Astrocyte of the cerebellum (primary cell): ENCODE data around the gene CDC42SE2.
"Not testable (repeated sequence)": the region's sequence is repeated elsewhere in the genome, so short reads cannot be mapped to it uniquely, and the experiment has no call there.

Source experiments
- DNase-seq: peaks from one replicate; pipeline ENCODE4 v3.0.0-alpha.2; 2011; ENCODE audit warnings: low read depth
- H3K4me3 ChIP-seq: 2 replicates; pipeline ENCODE4 v1.5.1; 2011; ENCODE audit warnings: mild to moderate bottlenecking, low read depth, low read length, moderate library complexity
- CTCF ChIP-seq: IDR thresholded peaks from 2 replicates; pipeline ENCODE4 v1.5.1; 2012; ENCODE audit warnings: low read length, low read depth, moderate library complexity, mild to moderate bottlenecking; ENCODE audit errors: missing control alignments
- in situ Hi-C: cut with HindIII; loops from 2 replicates; pipeline ENCODE4 v1.10.0; 2017; ENCODE audit warnings: low sequenced_read_pairs

CDC42SE2 gene

GRCh38 chr5:131338051-131338453, 74.2 kb downstream of the CDC42SE2 start:
- TF ChIP-seq CTCF, result no peak
- in situ Hi-C loops, result no loop called here
- DNase-seq, result no peak
- no peak overlapping the region for H3K4me3 ChIP-seq

DNA sequence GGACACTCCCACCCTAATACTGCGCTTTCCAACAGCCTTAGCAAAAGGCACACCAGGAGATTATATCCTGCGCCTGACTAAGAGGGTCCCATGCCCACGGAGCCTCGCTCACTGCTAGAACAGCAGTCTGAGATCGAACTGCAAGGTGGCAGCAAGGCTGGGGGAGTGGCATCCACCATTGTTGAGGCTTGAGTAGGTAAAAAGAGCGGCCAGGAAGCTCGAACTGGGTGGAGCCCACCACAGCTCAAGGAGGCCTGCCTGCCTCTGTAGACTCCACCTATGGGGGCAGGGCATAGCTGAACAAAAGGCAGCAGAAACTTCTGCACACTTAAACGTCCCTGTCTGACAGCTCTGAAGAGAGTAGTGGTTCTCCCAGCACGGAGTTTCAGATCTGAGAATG, 80.4 kb downstream of the CDC42SE2 start:
- in situ Hi-C loops, DNase-seq: not testable (repeated sequence)

DNA sequence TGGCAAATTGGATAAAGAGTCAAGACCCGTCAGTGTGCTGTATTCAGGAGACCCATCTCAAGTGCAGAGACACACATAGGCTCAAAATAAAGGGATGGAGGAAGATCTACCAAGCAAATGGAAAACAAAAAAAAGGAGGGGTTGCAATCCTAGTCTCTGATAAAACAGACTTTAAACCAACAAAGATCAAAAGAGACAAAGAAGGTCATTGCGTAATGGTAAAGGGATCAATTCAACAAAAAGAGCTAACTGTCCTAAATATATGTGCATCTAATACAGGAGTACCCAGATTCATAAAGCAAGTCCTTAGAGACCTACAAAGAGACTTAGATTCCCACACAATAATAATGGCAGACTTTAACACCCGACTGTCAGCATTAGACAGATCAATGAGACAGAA, 82.4 kb downstream of the CDC42SE2 start:
- in situ Hi-C loops, H3K4me3 ChIP-seq, DNase-seq: not testable (repeated sequence)

More for the DNA sequence above, 80.4 kb downstream of the CDC42SE2 start:
- H3K4me3 ChIP-seq, result not testable (repeated sequence)

DNA sequence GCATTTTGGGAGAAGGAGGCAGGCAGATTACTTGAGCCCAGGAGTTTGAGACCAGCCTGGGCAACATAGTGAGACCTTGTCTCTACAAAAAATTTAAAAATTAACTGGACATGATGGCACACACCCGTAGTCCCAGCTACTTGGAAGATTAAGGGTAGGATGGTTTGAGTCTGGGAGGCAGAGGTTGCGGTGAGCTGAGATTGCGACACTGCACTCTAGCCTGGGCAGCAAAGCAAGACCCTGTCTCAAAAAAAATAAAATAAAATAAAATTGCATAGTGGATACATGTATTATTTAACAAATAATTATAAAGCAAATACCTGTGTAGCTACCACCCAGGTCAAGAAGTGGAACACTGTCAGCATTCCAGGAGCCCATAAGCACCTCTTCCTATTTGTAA, 90.1 kb downstream of the CDC42SE2 start:
- no peak for TF ChIP-seq CTCF
- in situ Hi-C loops, result no loop called here
- no peak for DNase-seq
- no peak overlapping the region for H3K4me3 ChIP-seq

GRCh38 chr5:131355971-131356528, 92.2 kb downstream of the CDC42SE2 start:
- in situ Hi-C loops, result no loop called here
- H3K4me3 ChIP-seq, result no peak overlapping the region
- TF ChIP-seq CTCF, result no peak
- DNase-seq, result no peak

GRCh38 chr5:131356619-131357018, 92.8 kb downstream of the CDC42SE2 start:
- no peak for DNase-seq
- TF ChIP-seq CTCF, result no peak
- H3K4me3 ChIP-seq, result no peak overlapping the region
- in situ Hi-C loops, result no loop called here

DNA sequence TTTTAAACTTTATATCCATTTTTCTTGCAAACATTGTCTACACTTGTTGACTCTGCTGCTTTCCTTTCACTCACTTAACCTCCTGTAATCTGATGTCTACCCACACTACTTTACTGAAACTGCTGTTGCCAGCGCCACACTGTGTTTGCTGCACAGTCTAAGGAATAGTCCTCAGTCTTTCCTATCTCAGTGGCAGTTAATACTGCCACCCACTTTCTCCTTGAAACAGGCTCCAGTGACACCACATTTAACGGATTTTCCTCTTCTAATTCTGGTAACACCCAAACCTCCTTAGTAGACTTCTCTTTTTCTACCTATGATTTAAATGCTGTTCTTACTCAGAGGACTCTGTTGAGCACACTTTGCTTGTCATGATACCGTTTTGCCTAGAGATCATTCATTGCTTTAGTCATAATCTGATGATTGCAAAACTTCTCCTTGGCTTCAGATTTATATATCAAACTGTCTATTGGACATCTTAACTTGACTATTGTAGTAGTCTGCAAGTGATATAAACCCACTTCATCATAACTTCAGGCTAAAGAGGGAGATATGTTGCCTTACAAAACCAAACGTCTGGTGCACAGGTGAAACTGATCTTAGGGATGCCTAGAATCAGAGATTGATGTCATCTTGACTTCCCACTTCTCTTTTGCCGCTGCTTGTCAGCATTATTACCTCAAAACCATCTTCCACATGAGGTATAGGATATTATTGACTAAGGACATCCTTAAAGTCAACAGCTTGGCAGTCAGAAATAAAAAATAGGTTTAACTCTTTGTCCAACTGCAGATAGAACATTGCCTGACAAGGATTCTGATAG, 94.1 kb downstream of the CDC42SE2 start:
- DNase-seq, result no peak
- no peak for TF ChIP-seq CTCF
- in situ Hi-C loops, result no loop called here
- no peak overlapping the region for H3K4me3 ChIP-seq
